ENCODE measurements around the gene CCDC28B.

DNA sequence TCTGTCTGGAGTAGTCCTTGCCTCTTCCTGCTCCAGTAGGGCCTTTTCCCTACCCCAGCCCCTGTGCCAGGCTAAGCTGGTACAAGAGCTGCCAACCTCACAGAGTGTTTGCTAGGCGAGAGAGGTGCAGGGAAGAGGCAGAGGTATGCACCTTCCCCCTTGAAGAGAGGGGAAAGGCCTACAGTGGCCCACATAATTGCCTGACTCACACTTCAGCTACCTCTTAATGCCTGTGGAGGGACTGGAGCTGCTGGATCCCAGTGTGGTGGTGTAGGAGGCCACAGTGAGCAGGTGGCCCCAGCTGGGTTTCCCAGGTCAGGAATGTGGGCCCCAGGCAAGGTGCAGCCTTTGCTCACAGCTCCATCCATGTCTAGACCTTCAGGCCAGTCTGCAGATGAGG is 3.3 kb upstream of the CCDC28B start:
- no peak for TF ChIP-seq REST (IDR thresholded peaks at IDR 0.05; ENCODE audit: insufficient read depth in 1 of 2, low read depth in 2 of 2, low read length in 2 of 2)
- TF ChIP-seq POLR2AphosphoS5 (IDR thresholded peaks at IDR 0.05; ENCODE audit: low read depth, low read length) = no peak
- TF ChIP-seq SIN3A (IDR thresholded peaks at IDR 0.05; ENCODE audit: borderline replicate concordance, insufficient read depth, low read length) = no peak
- no peak for TF ChIP-seq TAF1 (IDR thresholded peaks at IDR 0.05; ENCODE audit: borderline replicate concordance, insufficient read depth, low read length)
- TF ChIP-seq FOXP2 (optimal IDR thresholded peaks at IDR 0.05; ENCODE audit: borderline replicate concordance, extremely low read depth, extremely low read length, insufficient read depth) = no peak

Data from PFSK-1 (cell line).